RCC 7860 (cell line): ENCODE measurements around the gene PAQR8.

Experiments used
- DNase-seq: peaks from one replicate; pipeline ENCODE4 v3.0.0-alpha.2; 2015; ENCODE audit warnings: low spot score
- FAIRE-seq: peaks from 2 replicates; lab custom pipeline; 2012; peaks lifted over from hg19 to GRCh38; lab: Jason Lieb, UNC

PAQR8 gene

DNA sequence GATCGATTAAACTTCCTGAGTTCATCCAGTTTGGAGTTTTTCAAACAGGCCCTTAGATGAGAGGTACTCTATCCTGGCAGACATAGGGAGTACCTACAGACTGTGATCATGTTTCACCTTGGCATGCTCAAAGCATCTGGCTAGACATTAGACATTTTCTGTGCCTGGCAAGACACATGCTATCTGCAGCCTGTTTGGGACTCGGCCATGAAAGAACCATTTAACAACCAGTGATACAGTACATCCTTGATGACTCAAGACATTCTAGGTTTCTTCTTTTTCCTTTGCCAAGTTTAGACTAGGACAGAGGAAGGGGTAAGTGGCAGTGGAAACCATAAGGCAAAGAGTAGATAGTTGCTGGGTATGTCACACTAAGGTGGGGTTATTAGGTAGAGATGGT, 15.4 kb upstream of the PAQR8 start:
- DNase-seq, result no peak
- no peak for FAIRE-seq

DNA sequence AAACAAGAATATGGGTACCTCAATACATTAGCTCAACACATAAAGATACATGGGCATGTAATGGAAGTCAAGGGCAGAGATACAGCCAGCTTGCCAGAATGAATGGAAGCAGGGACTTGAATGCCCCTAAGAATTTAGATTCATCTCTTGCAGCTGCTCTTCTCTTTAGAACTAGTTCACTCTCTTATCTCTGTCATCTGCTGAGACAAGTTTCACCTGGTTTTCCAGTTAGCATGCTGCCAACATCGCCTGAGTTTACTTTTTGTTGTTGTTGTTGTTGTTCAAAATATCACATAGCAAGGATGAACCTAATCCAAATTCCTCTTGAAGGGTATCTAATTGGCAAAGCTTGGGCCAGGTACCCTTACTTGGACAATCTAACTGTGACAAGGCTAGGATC, 14.1 kb upstream of the PAQR8 start:
- DNase-seq, result no peak
- no peak for FAIRE-seq

DNA sequence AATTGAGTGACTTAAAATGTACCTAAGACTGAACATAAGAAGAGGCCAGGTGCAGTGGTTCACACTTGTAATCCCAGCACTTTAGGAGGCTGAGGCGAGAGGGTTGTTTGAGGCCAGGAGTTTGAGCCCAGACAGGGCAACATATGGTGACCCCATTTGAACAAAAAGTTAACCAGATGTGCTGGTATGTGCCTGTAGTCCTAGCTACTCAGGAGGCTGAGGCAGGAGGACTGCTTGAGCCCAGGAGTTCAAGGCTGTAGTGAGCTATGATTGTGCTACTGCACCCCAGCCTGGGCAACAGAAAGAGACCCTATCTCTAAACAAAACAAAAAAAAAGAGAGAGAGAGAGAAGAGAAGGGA, 10.1 kb upstream of the PAQR8 start:
- no peak for DNase-seq
- no peak for FAIRE-seq

DNA sequence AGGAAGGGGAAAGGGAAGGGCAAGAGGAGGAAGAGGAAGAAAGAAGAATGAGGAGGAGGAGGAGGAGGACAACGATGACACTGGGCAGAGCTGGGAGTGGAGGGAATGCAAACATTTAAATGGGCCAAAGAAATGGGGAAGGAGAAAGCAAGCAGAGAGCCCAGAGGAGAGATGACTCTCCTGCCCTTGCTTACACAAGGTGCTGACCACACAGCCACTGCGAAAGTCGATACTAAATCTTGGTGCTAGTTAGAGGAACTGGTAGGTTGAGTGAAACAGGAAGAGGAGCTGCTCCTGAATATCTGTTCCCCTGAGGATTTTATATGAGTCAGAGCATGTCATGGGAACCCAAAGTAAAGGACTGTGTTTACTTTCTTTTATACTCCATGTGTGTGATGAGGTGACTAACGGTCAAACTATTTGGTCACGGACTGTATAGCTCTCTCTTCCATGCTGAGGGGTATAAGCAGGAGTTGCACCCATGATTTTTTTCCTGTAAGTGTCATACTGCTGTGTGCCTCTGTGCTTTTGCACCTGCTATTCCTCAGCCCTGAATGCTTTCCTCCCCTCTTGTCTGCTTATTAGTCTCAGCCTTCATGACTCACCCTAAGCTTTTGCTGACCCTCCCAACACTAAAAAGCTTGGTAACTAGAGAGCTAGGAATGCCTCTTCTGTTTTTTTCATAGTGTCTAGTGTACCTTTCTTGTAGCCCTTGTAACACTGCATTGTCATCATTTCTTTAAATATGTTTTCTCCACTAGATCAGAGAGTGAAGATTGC, 9.5 kb upstream of the PAQR8 start:
- peak; percentile 84 for FAIRE-seq
- peak; percentile 97 for DNase-seq

DNA sequence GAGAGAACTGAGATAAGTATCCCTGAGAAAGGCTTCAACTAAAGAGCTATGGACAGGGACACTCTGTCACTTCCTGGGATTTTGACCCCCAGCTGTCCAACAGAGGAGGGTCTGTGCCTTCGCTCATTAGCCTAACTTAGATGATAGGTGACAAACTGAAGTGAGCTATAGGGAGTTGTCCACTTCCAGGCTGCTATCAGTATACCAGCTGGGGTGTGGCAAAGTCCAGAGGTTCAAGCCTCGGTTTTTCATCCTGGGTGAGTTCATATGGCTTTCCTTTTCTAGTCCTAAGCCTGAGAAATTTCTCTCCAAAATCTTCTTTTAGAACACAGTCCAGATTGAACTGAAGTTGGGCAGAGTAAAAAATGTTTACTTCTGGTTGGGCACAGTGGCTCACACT, 5.9 kb upstream of the PAQR8 start:
- no peak for FAIRE-seq
- no peak for DNase-seq

DNA sequence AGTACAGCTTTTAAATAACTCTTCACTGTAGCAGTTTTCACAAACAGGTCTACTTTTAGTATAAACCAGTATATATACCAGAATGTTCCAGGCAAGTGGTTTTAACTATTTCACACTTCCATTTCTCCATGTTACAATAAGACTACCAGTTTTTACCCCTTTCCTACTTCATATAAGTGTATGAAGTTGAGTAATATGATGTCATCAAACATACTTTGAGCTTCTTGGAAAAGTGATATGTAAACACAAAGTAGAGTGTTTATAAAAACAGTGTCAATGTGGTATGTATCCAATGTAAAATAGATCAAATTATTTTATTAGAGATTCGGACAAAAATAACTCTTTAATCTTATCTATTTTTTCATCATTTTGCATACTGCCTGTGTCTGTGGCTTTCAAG, 2.5 kb upstream of the PAQR8 start:
- DNase-seq (no peak), FAIRE-seq (no peak)

DNA sequence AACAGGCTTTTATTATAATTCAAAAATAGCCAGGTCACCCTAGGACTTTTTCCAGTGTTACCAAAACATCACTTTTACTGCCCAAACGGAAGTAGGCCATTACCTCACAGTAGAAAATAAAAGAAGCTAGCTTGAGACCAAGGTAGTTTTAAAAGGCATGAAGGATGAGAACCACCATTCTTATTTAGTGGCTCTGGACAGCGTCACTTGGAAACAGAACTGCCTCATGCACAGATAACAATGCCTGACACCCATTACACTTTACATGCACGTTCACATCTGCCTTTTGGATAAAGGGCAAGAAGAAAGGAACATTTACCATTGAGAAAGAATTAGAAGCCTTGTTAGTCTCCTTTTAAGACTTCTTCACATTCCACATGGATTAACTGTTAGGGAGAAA, 1.9 kb upstream of the PAQR8 start:
- DNase-seq (no peak), FAIRE-seq (no peak)

DNA sequence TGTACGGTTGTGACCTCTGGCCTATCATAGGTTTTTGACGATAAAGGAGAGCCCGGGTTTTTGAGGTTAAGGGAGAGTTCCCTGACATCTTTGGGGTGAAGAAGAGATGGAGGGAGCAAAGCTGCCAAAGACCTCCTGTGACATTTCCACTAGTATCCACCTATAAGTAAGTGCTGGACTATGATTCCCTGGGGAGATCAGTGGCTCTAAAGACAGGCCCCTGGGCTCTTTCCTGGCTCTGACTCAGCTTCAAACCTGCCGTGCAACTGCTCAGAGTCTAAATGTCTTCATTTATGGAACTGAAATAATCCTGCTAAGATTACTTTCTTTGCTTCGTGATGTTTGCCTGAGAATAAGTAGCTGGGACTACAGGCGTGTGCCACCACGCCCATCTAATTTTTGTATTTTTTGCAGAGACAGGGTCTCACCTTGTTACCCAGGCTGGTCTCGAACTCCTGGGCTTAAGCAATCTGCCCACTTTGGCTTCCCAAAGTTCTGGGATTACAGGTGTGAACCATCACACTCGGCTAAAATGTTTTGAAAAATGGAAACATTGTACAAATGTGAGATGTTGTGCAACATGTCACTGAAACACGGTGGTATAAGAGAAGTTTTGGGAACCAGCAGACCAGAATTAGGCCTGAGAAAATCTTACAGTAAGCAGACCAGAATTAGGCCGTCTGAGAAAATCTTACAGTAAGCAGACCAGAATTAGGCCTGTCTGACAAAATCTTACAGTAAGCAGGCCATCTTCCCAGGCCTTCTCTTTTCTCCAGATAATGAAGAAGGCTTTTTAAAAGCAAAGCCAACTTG, 1.1 kb upstream of the PAQR8 start:
- DNase-seq (no peak), FAIRE-seq (no peak)

DNA sequence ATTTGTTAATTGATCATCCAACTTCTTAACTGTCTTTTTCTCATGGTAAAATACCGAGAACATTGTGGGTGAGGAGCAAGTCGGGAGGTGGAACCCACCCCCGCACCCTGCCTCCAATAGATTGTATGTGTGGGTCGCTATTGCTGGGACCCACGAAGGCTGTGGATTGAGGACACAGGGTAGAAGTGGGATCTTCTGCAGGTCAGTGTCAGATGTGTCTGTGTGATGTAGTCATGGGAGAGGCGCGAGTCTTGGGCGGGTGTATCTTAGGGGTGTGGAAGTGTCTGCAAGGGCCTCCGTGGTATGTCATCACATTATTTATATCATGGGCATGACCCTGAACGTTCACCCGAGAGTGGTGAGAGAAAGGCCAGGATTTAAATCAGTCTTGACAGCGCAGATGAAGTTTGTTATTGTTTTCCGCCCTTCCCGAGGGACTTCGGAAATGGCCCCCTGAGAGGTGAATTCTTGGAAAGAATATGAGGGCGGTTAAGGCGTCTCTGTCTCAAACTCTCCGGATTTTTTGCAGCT, 472 bp upstream of the PAQR8 start:
- no peak for DNase-seq
- FAIRE-seq, result no peak

DNA sequence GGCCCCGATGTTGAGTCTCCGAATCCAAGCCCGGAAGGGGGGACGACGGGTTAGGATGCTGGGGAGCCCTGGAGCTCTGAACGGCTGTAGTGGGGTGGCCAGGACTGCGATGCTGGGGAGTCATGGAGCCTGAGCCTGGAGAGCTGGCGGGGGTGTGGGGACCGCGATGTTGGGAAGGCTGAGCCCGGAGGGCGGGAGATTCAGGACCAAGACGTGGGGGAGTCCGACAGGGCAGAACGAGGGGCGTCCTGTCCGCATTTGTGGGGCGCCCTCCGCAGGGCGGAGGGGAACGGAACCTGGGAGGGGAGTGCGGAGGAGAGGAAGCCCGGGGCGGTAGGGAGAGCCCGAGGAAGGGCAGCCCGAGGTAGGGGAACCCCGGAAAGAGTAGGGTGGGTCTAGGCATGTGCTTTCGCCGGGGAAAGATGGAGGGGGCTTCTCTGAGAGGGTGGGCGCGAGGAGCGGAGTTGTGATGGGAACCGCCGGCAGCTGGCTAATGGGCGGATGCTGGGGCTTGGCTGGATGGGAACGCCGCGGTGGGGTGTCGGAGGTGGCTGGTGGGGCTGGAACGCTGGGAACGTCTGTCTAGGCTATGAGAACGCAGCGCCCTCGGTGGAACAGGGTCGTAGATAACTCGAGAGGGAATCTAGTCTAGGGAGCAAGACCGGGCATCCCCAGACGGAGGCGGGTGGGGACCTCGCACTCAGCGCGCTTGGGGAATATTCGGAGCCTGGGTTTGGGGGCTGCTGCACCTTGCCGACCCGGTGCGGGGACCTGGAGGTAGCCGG, 684 bp downstream of the PAQR8 start:
- DNase-seq (no peak), FAIRE-seq (no peak)

DNA sequence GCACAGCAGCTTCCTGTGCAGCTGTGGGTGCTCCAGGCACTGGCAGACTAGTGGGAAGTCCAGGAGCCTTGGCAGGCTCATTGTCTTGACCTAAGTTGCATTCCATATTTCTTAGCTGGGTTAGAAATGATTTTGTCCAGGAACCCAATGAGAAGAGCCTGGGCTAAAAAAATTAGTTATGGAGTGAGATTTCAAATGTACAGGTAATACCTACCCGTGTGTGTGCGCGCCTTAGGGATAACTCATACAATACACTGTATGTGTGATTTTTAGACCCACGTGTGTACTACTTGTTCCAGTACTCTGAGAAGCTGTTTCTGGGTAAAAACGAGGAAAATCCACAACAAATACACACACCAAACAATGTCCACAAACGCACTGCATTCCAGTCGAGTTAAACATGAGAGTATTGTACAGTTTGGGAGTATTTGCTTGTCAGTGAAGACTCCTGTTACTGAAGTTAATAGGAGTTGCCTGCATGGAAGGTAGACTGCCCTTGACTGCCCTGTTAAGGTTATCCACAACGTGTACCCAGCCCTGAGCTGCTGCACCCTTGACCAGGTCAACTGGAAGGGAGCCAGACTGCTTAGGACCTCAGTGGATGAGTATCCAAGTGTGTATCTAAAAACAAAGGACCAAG, 1.4 kb downstream of the PAQR8 start:
- no peak for FAIRE-seq
- DNase-seq, result no peak

DNA sequence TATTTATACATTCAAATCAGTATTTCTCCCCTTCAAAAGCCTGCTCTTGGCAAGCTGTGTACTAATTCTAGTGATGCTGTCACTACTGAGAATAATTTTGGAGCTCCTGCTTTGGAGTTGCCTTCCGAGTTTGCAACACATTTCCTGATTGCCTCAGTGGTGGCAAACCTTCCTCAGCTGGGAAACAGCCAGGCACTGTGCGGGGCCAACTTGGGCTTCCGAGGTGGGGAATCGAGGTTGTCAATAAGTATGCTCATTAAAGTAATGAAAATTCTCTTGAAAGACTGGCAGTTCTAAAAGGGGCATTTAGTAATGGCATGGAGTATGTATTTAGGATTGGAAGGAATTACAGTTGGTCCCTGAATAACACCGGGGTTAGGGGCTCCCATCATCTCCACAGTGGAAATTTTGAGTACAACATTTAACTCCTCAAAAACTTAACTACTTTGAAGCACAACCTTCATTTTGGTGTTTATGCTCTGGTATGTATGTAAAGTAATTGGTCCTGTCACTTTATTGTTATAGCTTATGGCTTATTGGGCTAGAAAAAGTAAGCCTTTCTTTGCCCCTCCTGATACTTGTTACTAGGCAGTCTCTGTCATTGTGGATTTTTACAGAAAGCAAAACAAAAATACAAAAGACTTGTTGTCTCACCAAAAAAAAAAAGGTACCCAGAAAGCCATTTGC, 2.7 kb downstream of the PAQR8 start:
- FAIRE-seq (no peak), DNase-seq (no peak)

DNA sequence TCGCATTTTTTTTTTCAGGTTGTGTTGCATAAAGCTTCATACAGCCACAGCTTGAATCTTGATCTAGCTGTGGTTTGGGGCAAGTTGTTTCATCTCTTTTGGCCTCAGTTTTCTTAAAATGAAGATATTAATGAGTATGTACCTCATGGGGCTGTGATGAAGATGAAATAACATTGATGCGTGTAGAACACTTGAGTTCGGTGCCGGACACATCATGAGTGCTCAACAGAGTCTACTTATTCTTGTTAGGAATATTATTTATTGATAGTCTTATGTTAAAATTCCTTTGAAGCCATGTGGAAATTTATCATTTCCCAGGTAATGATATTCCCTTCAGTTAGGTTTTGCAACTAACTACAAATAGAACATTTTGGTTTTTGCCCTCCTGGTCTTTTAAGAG, 3.4 kb downstream of the PAQR8 start:
- FAIRE-seq (no peak), DNase-seq (no peak)

DNA sequence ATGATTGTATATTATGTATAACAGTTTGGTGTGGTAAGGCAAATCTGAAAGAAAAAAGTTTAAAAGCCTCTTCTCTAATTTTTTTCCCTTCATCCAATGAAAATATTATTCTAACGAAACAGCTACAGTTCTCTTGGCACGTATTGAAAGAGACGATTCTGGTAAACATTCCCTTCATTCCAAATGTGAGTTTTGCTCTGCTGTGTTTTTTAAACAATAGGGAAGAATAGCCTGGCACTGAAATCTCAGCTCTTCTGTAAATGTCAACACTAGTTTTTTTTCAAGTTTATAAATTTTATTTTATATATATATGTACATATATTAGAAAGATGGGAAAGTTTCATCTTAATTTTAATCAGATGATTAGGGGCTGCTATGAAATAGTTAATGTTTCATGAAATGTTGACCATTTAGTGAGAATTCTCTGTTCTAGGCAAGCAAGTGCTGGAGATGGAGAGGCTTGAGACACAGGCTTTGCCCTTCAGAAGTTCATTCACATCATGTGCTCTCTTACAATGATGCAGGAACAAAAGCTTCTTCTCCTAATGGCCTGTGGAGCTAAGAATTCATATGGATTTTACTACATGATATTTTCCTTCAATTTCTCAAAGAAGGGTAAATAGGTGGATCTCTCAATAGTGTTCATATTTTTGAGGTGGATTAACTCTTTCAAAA, 4.1 kb downstream of the PAQR8 start:
- DNase-seq (no peak), FAIRE-seq (no peak)

DNA sequence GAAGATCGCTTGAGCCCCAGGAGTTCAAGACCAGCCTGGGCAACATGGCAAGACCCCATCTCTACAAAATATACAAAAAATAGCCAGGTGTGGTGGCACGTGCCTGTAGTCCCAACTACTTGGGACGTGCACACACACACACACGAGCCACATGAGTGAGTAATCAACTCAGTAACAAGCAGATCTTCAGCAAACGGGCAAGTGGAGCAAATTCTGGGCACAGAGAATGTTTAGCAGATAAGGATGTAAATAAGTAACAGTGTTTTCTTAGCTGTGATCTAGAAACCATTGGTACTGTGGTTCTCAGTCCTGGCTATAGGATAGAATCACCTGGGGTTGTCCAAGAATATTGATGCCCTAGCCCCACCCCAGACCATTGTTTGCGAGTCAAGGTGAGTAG, 6.1 kb downstream of the PAQR8 start:
- no peak for DNase-seq
- FAIRE-seq, result no peak

DNA sequence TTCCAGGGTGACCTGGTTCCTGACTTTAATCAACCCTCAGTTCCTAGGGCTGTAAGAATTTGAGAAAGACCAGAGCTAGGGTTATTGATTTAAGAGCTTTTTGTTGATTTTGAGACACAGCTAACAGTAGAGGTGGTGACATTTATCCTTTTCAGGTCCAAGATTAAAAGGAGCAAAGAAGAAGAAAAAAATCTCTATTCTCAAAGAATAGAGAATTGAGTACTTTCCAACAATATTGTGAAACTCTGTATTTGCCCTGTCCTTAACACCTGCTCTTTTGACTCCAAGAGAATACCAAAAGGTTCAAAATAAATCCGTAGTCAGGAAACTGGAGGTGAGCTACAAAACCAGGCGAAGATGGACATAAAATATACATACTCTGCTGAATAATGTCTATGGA, 7.3 kb downstream of the PAQR8 start:
- no peak for FAIRE-seq
- DNase-seq, result no peak

DNA sequence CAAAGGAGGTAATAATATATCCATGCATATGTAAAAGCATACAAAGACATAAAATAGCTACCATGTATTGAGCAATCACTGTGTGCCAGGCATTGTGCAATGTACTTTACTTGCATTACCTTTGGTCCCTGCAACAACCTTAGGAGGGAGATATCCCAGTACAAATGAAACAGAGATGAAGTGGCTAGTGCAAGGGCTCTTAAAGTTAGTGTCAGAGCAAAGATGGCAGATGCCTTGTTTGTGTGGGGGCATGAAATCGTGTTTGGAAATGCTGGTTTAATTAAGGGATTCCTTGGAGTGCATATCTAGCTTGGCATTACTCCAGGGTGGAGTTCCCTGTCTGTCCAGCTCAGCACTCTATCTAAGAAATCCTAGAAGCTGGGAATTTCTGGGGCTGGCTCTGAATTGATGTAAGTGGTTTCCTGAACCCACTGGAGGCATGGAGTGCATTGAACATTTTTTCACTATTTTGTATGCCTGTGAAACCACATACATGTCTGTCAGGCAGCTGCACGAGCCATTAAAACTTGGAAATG, 9.8 kb downstream of the PAQR8 start:
- FAIRE-seq (no peak), DNase-seq (no peak)

DNA sequence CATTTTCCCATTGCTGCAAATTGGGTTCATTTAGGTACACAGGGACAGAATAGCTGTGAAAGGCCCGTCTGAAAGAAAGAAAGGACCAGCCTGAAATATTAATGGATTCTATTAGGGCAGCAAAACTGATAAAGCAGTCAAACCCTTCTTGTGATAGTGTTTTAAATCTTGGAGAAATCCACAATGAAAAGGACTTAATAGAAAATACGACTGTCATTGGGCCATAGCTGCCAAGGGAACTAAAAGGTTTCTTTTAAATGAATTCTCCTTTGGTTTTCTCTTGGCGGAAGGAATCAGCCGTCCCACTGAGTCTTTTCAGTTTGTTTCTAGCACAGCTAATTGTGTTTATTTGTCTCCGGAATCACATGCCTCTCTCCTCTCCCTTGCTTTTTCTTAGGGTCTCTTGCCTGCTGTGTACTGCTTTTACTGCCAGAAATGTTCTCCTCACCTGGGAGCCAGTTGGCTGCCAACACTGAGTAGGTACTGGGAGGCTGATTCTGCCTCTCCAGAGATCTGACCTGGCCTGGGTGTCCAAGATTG, 11.3 kb downstream of the PAQR8 start:
- DNase-seq (no peak), FAIRE-seq (no peak)

DNA sequence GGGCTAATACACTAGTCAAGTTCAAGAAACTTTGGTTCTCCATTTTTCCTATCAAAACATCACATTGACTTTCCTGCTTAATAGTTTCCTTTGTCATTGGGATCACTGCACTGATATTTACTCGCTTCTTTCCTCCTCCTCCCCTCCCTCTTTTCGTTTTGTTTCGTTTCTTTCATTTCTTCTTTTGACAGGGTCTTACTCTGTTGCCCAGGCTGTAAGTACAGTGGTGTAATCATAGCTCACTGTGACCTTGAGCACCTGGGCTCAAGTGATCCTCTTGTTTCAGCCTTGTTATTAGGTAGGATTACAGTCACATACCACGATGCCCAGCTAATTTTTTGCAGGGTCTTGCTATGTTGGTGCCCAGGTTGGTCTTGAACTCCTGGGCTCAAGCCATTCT, 12.3 kb downstream of the PAQR8 start:
- DNase-seq, result no peak
- no peak for FAIRE-seq
